DND-41 (cell line): ENCODE data around the gene TEKT1.

Experiments
- EZH2 ChIP-seq: IDR thresholded peaks from 3 replicates; pipeline ENCODE4 v1.6.1; 2012; ENCODE audit warnings: borderline replicate concordance, low read depth, mild to moderate bottlenecking, moderate library complexity, low read length, inconsistent platforms; ENCODE audit not compliant: severe bottlenecking
- TF ChIP-seq, protein P1 (sequence below): IDR thresholded peaks from 2 replicates; pipeline ENCODE4 v1.5.1; 2012; ENCODE audit warnings: borderline replicate concordance, low read length, moderate library complexity, mild to moderate bottlenecking; ENCODE audit not compliant: poor library complexity, severe bottlenecking; ENCODE audit errors: extremely low read depth

DNA sequence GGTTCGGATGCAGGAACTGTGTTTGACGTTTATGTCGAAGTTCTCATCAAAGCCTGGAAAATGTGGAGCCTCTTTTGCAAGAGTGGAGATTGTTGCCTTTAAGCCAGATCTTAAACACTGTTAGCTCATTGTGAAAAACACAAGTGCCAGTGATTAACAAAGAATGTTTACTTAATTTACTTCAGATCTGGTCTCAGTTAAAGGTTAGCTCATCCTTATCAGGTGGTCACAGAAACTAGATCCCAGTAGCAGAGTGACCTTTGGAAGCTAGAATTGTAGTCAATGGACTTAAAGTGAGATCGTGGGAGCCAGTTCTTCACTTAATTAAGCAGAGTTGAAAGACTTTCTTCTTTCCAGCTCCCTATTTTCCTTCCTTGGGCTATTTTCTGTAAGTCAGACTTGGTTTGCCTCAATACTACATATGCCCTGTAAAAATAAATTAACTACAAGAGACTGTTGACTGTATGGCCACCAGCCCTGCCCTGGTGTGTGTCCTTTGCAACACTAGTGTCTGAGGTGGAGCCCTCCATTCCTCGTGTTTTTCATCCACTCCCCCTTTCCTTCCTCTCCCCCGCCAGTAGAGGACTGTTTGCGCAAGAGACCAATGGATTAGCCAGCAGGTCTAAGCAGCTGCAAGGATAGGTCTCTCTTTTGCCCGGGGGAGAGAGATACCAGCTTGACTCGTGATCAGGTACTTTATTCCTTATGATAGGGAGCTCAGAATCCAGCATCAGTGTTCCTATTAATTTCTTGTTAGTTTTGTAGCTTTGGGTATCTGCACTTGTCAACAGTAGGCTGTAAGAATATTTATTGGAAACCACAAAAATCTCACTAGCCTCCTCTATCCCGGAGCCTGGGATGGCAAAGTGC is 35.3 kb downstream of the TEKT1 start:
- TF ChIP-seq EZH2 = no peak
- TF ChIP-seq, protein P1, sequence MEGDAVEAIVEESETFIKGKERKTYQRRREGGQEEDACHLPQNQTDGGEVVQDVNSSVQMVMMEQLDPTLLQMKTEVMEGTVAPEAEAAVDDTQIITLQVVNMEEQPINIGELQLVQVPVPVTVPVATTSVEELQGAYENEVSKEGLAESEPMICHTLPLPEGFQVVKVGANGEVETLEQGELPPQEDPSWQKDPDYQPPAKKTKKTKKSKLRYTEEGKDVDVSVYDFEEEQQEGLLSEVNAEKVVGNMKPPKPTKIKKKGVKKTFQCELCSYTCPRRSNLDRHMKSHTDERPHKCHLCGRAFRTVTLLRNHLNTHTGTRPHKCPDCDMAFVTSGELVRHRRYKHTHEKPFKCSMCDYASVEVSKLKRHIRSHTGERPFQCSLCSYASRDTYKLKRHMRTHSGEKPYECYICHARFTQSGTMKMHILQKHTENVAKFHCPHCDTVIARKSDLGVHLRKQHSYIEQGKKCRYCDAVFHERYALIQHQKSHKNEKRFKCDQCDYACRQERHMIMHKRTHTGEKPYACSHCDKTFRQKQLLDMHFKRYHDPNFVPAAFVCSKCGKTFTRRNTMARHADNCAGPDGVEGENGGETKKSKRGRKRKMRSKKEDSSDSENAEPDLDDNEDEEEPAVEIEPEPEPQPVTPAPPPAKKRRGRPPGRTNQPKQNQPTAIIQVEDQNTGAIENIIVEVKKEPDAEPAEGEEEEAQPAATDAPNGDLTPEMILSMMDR = no peak
